HG02943 (cell line): ENCODE results near the gene COX5B.

ENCODE experiments used
- ATAC-seq: cut with Tn5 transposase; IDR thresholded peaks from one replicate; pipeline ENCODE4 v1.9.1; 2021; ENCODE audit warnings: mild to moderate bottlenecking, low read depth, moderate library complexity; ENCODE audit not compliant: unreplicated experiment

COX5B gene

DNA sequence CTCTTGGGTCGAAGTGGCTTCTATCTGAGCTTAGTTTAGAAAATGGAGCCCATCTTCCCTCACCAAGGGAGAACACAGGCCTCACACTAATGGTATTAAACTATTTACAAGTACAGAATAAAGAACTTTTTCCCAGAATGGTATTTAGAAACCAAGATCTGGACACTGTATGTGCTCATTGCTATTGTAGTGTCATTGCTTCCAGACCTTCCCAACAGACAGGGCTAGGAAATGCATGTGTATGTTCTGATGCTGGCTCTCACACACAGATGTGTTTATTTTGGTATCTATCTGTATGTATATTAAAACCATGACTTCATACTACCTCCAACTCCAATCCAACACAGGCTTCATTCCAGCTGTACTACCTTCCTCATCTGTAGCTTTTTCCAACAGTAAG is 8.0 kb downstream of the COX5B start:
- ATAC-seq, result no peak

DNA sequence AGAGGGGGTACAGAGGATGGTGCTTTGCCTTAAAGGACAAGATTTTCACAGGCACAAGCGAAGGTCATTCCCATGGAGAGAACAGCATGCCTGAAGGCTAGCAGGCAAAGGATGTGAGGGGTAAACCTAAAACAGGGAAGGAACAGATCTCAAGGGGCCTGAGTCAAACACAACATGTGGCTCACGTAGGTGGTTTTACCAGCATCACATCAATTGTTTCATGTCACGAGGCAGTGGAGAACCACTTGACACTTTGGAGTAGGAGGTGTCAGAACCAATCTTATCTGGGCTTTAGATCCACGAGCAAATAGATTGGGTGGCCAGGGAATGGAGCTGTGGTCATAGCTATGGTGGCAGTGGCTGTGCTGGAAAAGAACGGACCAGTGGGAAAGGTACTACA is 8.4 kb downstream of the COX5B start:
- ATAC-seq, result no peak

DNA sequence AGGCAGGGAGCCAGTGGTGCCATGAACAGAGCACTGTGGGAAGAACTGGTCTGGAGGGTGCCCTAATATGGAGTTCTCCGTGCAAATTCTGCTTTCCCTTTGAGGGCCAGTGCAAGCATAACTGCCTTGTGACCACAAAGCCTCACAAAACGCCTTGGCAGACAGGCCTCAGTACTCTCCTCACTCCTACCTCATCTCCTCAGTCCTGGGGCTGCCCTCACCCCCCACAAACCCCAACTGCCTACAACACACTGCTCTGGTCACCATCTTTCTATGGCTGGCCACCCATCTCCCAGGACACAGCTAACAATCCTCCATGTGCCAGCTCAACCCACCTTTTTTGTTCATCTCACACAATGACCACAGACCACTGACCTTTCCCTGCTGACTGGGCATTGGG is 8.9 kb downstream of the COX5B start:
- ATAC-seq, result no peak

DNA sequence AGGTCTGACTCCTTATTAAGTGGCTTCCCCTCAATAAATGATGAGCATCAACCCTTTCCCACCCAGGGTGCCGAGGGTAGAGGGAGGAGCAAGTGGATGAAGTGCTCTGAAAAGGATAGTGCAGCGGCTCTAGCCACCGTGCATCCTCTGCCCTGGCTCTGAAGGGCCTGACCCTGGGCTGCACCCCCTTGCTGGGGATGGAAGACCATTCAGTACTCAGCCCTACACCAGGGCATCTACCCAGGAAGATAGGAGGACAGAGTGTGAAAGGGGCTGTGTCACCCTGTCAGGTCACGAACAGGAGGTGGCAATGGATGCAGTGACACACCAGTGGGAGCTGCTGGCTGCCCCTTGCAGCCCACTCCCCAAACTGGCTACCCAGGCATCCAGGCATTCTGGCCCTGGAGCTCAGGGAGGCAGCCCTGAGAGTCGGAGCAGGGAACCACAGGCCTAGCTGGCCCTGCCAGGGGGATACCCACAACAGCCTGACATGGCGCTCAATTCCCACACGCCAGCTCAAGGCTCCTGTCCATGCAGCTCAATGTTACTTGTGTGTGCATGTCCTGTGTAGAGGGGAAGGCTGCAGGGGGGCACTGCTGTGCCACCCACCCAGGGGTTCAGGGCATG is 10.4 kb downstream of the COX5B start:
- ATAC-seq, result no peak

DNA sequence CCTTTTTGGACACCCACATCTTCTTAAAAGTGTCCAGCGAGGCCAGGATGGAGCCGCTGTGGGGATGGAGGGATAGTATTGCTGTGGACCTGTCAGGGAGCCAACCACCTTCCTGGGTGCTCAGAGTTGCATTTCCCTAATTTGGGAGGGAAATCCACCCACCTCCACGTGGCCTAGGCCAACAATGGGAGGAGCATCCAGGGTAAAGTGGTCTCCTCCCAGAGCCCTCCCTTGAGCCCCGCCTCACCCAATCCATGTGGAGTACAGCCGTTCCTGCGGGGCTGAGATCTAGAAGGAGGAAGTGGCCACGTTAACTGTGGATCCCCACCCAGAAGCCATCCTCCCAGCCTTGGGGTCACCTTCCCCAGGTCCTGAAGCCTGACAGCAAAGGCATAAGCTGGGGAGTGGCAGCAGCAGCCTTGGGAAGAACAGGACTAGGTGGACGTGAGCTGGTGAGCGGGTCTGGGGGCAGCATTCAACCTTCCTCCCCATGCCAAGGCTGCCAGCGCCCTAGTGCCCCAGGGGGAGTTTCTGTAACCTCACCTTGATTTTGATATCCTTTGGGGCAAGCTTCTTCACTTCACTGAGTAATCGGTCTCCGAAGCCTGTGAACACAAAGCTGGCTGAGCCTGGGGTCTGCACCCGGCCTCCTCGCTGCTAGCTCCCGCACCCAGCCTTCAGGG is 11.2 kb downstream of the COX5B start:
- ATAC-seq, result no peak

DNA sequence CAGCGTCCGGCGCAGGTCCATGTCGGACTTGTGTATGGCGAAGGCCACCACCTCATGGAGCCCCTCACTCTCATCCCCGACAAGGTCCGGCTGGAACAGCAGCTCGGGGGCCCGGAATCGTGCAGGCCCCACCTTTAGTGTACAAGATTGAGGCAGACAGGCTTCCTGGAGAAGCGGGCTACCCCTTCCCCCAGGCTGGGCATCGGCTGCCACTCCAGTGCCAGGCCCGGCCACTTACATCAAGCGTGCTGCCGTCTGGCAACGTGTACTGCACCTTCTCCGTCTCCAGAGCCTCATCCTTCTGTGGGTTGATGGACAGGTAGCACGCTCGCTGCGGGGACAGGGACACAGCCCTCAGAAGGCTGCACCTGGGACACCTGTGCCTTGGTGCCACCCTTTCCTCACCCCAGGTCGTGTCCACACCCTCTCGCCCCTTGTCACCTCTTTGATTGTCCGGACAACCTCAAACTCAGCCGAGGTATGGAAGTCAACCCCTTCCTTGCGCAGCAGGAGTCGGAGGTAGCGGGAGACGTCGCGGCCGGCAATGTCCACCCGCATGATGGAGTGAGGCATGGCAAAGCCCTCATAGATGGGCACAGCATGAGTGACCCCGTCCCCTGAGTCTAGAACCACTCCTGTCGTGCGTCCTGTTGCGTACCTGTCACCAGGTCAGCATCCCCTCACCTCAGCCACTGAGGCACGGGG is 12.3 kb downstream of the COX5B start:
- no peak for ATAC-seq

DNA sequence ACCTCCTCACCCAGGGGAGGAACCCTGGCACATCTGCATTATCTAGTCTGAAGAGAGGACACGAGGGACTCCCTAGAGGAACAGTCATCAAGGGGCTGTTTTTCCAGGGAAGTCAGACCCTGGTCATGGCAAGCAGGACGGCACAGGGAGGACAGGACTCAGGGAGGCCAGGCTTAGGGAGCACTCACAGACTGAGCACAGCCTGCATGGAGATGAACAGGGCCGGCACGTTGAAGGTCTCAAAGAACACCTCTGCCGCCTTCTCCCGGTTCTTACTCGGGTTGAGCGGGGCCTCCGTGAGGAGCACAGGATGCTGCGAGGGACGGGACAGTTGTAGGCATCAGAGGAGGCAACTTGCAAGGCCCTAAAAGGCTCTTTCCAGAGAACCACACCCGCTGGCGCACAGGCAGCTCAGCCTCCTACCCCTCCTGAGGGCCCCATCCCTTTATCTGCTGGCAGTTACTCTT is 12.9 kb downstream of the COX5B start:
- ATAC-seq, result no peak

DNA sequence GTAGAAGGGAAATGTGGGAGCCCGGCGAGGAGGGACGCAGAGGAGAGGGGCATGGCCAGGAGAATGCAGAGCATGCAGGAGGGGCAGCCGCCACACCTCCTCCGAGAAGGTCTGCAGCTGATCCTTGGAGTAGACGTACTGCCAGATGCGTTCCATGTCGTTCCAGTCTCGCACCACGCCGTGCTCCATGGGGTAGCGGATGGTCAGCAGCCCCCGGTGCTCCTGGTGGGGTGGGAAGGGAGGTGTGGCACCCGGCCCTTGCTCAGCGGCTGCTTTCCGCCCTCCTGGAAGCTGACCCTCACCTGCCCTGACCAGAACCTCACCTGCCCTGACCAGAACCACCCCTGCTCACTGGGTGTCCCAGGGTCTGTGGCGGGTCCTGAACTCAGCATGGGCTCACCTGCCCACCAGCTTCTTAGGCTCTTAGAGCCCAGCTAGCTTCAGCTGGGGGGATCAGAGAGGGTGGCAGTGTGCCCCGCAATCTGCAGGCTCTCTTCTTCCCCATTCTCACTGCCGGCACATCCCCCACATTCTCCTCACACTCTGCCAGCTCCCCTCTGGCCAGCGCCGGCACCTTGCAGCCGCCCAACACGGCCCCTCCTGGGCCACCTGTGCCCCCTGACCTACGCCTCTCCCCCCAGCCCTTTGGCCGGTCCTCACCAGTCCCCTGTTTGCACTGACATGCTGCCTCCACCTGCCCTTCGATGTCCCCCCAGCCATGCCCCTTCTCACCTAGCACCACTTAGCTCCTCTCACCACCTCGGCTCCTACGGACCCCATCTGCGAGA is 13.6 kb downstream of the COX5B start:
- ATAC-seq, result no peak

DNA sequence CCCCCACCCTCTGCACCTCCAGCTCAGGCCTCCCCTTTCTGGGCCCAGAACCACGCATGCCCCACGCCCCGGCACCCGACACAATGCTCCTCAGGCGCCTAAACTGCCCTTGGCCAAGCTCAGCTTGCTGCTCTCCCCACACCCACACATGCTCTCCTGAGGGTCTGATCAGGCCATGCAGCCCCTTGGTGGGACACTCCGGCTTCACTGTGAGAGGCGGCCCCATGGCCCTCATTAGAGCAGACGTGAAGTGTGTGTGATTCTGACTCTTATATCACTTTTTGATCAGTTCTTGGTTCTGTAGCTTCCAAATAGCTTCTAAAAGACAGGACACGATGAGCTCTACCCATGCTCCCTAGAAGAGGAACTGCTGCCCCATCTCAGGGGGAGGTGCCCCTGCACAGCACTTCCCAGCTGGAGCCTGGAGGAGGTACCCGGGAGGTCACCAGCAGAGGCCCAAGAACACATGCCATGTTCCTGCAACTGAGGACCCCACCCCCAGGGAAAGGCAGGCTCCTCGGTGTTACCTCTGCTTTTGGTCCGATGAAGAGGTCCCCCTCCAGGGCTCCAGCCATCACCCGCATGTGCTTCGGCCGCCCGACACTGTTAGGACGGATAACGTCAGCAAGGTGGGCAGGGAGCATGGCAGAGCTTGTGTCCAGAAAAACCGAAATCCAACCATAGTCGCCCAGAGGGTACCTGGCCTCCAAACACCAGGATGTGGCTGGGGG is 14.3 kb downstream of the COX5B start:
- no peak for ATAC-seq

DNA sequence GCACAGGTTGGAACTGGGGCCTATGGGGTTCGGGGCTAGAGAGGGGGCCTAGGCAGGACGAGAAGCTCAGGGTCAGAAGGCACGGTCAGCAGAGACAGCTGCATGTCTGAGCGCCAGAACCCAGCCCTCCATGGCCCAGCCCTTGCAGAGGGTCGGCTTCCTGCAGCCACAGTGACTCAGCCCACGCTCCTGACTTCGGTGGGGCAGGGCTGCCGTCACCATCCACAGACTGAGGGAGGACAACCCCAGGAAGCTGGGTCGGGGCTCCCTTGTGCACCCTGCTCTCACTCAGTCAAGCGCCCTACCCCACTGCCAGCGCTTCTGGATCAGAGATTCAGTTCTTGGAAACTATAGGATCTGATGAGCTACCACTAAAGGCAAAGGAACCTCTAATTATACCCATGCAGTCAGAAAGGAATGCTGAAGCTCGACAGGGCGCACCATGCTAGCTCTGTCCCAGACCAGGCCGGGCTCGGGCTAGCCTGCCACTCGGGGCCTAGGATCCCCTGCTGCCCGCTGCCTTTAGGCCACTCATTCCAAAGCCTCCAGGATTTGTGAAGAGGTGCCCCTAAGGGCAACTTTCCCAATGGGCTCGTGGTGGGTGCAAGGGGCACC is 15.0 kb downstream of the COX5B start:
- ATAC-seq, result no peak

DNA sequence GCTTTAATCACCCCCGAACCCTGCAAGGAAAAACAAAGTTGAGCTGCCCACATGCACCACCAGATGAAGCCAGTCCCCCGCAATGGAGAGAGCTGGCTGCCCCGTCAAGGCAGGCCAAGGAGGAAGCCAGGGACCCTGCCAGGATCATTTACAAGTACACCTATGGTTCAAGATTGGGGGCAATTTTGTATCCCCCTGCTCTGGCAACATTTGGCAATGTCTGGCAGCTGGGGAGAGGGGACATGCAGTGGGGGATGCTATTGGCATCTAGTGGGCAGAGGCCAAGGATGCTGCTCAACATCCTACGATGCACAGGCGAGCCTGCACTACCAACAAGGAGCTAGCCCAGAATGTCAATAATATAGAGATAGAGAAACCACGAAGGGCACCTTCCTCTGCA is 16.1 kb downstream of the COX5B start:
- no peak for ATAC-seq

DNA sequence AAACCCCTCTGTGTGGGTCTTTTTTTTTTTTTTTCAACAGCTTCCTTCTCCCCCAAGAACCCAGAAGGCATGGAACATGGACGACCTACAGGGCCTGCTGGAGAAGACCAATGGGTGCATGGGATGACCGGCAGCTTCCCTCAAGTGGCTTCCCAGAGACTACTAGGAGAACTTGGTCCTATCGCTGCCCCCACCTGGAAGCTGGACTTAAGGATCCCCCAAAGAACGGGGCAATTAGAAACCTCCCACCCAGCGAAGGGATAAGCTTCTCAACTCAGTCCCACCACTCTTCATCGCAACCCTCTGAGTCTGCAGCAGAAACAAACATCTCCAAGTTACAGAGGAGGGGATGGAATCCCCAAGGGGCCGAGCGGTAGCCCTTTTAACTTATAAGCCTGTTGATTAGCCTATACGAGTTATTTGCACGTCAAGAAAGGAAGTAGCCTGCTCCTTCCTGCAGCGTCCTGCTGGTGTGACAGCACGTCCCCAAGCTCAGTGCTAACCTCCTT is 16.6 kb downstream of the COX5B start:
- no peak for ATAC-seq

DNA sequence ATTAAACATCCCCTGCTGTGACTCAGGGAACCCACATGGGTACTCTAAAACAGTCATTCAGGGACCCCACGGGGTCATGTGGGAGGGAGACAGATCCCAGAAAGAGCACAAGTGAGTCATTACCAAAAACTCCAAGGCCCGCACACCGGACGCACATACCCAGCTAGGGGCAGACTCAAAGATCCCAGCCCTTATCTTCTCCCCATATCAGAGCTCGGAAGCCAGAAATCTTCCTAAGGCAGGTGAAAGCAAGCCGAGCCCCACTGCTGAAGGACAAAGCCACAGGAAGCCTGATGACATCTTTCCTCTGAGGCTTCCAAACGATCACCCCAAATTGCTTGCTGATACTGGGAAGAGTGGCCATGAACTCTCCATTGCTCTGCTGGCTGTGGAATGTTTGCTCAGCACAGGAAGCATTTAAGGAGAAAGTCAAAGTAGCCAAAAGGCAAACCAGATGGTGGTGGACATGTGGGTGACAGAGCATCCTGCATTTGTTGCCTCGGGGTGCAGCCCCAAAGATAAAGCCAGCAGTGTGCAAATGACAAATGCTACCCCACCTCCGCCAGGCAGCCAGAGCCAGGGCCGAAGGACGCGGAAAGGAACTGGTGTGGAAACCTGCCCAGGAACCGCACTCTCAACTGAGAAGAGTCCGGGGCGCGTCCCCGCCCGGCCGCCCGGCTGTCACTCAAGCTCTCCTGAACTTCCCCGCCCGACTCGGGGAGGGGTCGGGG is 17.2 kb downstream of the COX5B start:
- ATAC-seq, result peak; percentile 56

DNA sequence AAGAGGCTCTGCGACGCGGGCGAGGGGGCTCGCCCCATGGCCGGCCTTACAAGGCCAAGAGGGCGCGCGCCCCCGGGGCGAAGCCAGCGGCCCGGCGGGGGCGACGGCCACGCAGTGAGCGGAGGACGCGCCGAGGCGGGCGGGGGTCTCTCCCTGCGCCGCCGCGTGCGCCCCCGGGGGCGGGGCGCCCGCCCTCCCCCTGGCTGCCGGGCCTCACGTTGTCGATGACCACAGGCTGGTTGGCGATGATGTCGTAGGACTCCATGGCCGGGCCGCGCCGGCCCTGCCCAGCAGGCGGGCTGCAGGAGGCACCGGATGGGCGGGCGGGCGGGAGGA is 17.7 kb downstream of the COX5B start:
- no peak for ATAC-seq

DNA sequence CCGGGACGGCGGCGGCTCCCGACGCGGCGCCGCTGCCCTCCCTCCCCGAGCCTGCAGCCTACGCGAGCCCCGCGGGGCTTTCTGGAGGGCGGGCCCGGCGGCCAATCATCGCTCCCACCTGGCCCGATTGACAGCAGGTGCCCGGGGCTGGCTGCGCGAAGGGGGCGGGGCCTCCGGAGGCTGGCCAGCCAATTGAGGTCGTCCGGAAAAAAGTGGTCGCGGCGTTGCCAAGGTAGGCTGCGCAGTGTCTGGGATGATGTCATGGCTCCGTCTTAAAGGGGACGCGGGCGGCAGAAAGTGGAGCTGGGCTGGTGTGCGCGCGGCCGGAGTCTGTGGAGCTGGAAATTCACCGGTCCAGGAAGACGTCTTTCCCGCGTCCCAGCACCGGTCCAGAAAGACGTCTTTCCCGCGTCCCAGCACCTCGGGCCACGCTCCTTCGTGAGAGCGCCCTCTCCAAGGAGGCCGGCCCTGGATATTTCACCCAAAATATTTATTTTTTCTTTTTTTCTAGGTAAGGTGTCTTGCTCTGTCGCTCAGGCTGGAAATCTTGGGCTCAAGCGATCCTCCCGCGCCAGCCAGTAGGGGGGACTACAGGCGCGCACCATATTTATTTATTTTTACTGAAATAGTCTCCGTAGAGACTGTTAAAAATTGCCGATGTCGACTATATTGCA is 18.2 kb downstream of the COX5B start, which contains the start of gene ACTR1B:
TSS of gene ACTR1B (minus strand) at position 83 of the 674 bp plus-strand sequence. CDS start 154 bp downstream, outside the sequence.
- peak; percentile 82 for ATAC-seq

DNA sequence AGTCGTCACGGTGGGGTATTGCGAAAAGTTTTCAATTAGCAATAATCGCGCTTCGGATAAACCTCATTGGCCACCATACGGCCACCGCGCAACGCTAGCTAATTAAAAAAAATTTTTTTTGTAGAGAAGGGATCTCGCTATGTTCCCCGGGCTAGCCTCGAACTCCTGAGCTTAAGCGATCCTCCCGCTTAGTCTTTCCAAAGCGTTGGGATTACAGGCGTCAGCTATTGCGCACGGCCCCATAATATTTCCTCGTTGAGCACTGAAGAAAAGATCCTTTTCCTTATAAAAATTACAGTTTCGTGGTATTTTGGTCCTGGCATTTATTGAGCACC is 18.7 kb downstream of the COX5B start:
- ATAC-seq, result no peak

DNA sequence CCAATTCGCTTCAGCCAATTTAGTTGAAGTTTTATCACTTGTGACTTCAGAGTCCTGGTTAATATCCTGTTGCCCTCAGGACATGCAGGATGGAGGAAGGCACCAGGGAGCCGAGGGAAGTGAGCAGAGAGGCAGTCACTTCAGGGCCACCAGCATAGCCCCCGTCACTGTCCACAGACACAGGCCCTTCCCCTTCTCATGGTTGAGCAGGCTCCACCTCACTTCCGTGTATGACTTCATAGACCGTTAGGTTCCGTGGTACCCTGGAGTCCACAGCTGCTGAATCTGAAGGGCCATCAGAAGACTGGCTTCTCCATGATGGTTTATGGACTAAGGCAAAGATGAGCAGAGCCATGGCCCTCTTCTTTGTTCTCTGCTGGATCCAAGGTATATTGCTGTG is 23.6 kb downstream of the COX5B start, which contains the start of gene C2orf92:
TSS of gene C2orf92 (plus strand) at position 266 of the 400 bp plus-strand sequence. CDS start at position 342, 76 bp downstream.
- no peak for ATAC-seq

DNA sequence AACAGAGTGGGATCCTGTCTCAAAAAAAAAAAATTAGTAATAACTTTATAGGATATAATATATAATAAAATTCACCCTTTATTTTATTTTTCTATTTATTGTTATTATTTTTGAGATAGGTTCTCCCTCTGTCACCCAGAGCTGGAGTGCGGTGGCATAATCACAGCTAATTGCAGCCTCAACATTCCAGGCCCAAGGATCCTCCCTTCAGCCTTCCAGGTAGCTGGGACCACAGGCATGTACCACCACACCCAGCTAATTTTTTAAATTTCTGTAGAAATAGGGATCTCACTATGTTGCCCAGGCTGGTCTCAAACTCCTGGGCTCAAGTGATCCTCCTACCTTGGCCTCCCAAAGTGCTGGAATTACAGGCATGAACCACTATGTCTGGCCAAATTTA is 24.6 kb downstream of the COX5B start:
- no peak for ATAC-seq
